Measurements from ENCODE around the gene FYCO1.

The FYCO1 gene

GRCh38 chr3:45960289-45960688 lies 35.3 kb downstream of the FYCO1 start:
- DNase-seq: no peak

- DNase-seq: no peak
These were observed 36.4 kb downstream of the FYCO1 start for GRCh38 chr3:45959201-45959600.

- DNase-seq: no peak
These were observed 37.3 kb downstream of the FYCO1 start for GRCh38 chr3:45958321-45958791.

GRCh38 chr3:45957586-45957985 lies 38.0 kb downstream of the FYCO1 start:
- DNase-seq: no peak

GRCh38 chr3:45955706-45956105 lies 39.9 kb downstream of the FYCO1 start:
- no peak for DNase-seq

- DNase-seq: no peak
These were observed 40.5 kb downstream of the FYCO1 start for GRCh38 chr3:45955017-45955647.

- no peak for DNase-seq
These were observed 41.3 kb downstream of the FYCO1 start for GRCh38 chr3:45954306-45954705.

- DNase-seq: no peak
These were observed 42.1 kb downstream of the FYCO1 start for GRCh38 chr3:45953536-45953935.

- DNase-seq: no peak
These were observed 43.2 kb downstream of the FYCO1 start for GRCh38 chr3:45952456-45952855.

- no peak for DNase-seq
These were observed 43.7 kb downstream of the FYCO1 start for GRCh38 chr3:45951946-45952345.

- DNase-seq: peak; percentile 54
These were observed 44.7 kb downstream of the FYCO1 start for GRCh38 chr3:45950686-45951600.

- DNase-seq: no peak
These were observed 45.5 kb downstream of the FYCO1 start for GRCh38 chr3:45950131-45950530.

- no peak for DNase-seq
These were observed 46.2 kb downstream of the FYCO1 start for GRCh38 chr3:45949432-45949831.

- no peak for DNase-seq
These were observed 46.7 kb downstream of the FYCO1 start for GRCh38 chr3:45948881-45949280.

- no peak for DNase-seq
These were observed 47.3 kb downstream of the FYCO1 start for GRCh38 chr3:45948311-45948781.

GRCh38 chr3:45947361-45947760 lies 48.3 kb downstream of the FYCO1 start:
- DNase-seq: no peak

GRCh38 chr3:45946875-45947274 lies 48.7 kb downstream of the FYCO1 start:
- DNase-seq: no peak

- no peak for DNase-seq
These were observed 49.3 kb downstream of the FYCO1 start for GRCh38 chr3:45946307-45946706.

- DNase-seq: peak; percentile 51
These were observed 50.6 kb downstream of the FYCO1 start for GRCh38 chr3:45944830-45945620.

- peak; percentile 61 for DNase-seq
These were observed 52.3 kb downstream of the FYCO1 start, which contains the start of gene CXCR6 for GRCh38 chr3:45943207-45943846. Gene CXCR6, plus strand, starts transcription at chr3:45943464. Its CDS starts 3,018 bp downstream, at chr3:45946482.

- no peak for DNase-seq
These were observed 53.4 kb downstream of the FYCO1 start for GRCh38 chr3:45942051-45942825.

Measured in CD4-positive, alpha-beta T cell treated with Interleukin-10 for 1 hour (primary cell).